GM10248 (cell line): ENCODE measurements around the gene GRID2IP.
"Not testable (repeated sequence)": the region's sequence is repeated elsewhere in the genome, so short reads cannot be mapped to it uniquely, and the experiment has no call there.

Source experiments
- CTCF ChIA-PET: fragments of 300-600 bp; sonication (Branson Sonifier 250); formaldehyde crosslinking; extraction: SDS; loops from one replicate; lab custom pipeline; 2021; ENCODE audit warnings: antibody characterized with exemption; lab: Yijun Ruan, JAX
- POLR2A ChIA-PET: fragments of 350-650 bp; sonication (Branson Sonifier 250); formaldehyde crosslinking; extraction: SDS; loops from one replicate; lab custom pipeline; 2020; ENCODE audit warnings: antibody characterized with exemption; lab: Yijun Ruan, JAX
- DNase-seq: peaks from one replicate; pipeline ENCODE4 v3.0.0; 2012; ENCODE audit errors: extremely low spot score
- CTCF ChIP-seq: IDR thresholded peaks from 2 replicates; pipeline ENCODE4 v1.5.1; 2012; ENCODE audit warnings: mild to moderate bottlenecking, low read depth; ENCODE audit errors: extremely low read depth, missing control alignments, control extremely low read depth

The GRID2IP gene

DNA sequence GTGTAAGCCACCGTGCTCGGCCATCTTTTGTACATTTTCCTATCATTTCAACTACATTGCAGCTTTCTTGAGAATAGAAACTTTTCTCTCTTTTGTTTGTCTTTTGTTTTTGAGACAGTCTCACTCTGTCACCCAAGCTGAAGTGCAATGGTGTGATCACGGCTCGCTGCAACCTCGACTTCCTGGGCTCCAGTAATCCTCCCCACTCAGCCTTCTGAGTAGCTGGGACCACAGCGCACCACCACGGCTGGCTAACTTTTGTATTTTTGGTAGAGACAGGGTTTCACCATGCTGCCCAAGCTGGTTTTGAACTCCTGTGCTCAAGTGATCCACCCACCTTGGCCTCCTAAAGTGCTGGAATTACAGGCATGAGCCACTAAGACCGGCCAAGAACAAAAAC is 72.2 kb downstream of the GRID2IP start:
- POLR2A ChIA-PET: interaction anchor here (0.6 to 0.9 kb wide), 3 partner anchors 8 to 1113 kb away, joined by 3 to 6 read pairs (median 3); no protein-coding TSS in a partner anchor
- no peak for DNase-seq
- CTCF ChIA-PET: interaction anchor here (1.0 kb wide), 1 partner anchor 12 kb away, joined by 3 read pairs; no protein-coding TSS in a partner anchor
- no peak for TF ChIP-seq CTCF

DNA sequence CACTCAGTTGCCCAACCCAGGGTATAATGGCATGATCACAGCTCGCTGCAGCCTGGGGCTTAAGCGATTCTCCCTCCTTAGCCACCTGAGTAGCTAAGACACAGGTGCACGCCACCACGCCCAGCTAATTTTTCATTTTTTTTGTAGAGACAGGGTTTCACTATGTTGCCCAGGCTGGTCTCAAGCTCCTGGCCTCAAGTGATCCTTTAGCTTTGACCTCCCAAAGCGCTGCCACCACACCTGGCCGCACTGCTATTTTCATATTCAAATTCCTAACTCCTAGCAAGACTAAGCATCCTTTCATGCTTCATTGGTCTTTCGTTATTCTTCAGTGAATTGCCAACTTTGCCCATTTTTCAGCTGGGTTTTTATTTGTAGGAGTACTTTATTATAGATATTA is 73.1 kb downstream of the GRID2IP start:
- POLR2A ChIA-PET: no interaction called here
- CTCF ChIA-PET: interaction anchor here (0.9 kb wide), 1 partner anchor 12 kb away, joined by 3 read pairs; no protein-coding TSS in a partner anchor
- TF ChIP-seq CTCF: no peak
- DNase-seq: no peak

GRCh38 chr7:6477318-6477660 is 74.0 kb downstream of the GRID2IP start:
- no peak for TF ChIP-seq CTCF
- DNase-seq: no peak
- ChIA-PET POLR2A (no interaction called here), CTCF (interaction anchor here (0.8 to 1.2 kb wide), 2 partner anchors 12 to 23 kb away, joined by 3 read pairs; no protein-coding TSS in a partner anchor)

DNA sequence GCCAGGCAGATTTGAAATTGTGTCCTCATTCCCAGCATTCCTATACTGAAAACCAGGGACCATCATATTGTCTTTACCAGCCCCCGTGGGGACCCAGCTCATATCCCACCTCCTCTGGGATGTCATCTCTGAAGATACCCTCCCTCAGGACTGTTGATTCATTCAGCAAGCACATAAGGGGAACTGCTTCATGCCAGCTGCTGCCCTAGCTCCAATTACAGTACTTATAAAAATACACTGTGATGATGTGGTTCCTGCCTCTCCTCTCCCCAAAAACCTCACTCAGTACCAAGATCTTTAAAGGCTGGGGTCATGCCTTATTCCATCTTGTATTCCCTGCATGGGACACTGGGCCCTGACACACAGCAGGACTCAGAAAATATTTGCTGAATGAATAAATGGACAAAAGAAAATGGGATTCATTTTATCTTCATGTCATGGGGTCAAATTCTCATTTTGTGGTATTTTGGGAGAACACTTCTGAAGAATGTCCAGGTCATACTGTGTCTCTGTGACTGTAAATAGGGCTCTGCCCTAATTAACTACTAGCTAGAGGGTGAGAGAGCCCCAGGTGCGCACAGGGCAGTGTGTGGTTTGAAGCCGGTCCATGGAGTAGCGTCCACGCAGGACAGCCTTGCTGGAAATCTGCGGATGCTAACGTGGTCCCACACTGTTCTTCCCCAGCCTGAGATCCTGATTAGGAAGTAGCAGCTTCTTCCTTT is 74.5 kb downstream of the GRID2IP start:
- ChIA-PET POLR2A (no interaction called here), CTCF (interaction anchor here (0.8 to 1.2 kb wide), 2 partner anchors 12 to 23 kb away, joined by 3 read pairs; no protein-coding TSS in a partner anchor)
- no peak for TF ChIP-seq CTCF
- no peak for DNase-seq

- POLR2A ChIA-PET: interaction anchor here (0.7 kb wide), 1 partner anchor 11 kb away, joined by 5 read pairs; no protein-coding TSS in a partner anchor
- no peak for TF ChIP-seq CTCF
- CTCF ChIA-PET: interaction anchor here (1.2 kb wide), 1 partner anchor 13 kb away, joined by 3 read pairs; no protein-coding TSS in a partner anchor
- DNase-seq: no peak
Measured at GRCh38 chr7:6475433-6476186, 75.7 kb downstream of the GRID2IP start.

DNA sequence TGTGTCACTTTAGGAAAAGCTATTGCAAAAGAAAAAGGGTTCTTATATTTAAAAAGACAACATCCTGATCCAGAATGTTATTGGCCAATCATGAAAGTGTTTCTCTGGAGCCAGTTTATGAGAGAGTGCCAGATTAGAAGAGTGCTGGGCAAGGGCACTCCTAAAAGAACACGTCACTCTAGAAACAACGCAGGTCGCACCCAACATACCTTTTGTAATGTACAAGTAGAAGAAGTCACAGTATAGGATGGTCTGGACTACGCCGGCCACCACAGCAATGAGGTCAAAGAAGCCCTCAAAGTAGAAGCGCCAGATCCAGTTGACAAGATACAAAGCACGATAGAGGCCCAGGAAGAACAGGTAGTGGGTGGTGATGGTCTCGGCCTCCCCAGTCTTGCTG is 85.4 kb downstream of the GRID2IP start:
- ChIA-PET CTCF (interaction anchor here (1.6 kb wide), 1 partner anchor 50 kb away, joined by 3 read pairs; no protein-coding TSS in a partner anchor), POLR2A (no interaction called here)
- TF ChIP-seq CTCF: no peak
- no peak for DNase-seq

GRCh38 chr7:6463609-6464008 is 87.7 kb downstream of the GRID2IP start:
- POLR2A ChIA-PET, DNase-seq: not testable (repeated sequence)
- CTCF ChIA-PET: interaction anchor here (0.9 to 1.7 kb wide), 4 partner anchors 9 to 16 kb away, joined by 3 to 8 read pairs (median 4); partner anchors contain the start of gene DAGLB
